Stimulated activated CD4-positive, alpha-beta T cell treated with anti-CD3 and anti-CD28 coated beads, Interleukin-15, amount 100 ng/mL, for 1 hour (primary cell): ENCODE measurements around the gene TACC2.

Experiments
- DNase-seq, 2 donors: peaks; one replicate each; pipeline ENCODE4 v3.0.0-alpha.2; 2020; ENCODE audit warnings: low read depth in 1 of 2, low spot score in 1 of 2

TACC2 gene

DNA sequence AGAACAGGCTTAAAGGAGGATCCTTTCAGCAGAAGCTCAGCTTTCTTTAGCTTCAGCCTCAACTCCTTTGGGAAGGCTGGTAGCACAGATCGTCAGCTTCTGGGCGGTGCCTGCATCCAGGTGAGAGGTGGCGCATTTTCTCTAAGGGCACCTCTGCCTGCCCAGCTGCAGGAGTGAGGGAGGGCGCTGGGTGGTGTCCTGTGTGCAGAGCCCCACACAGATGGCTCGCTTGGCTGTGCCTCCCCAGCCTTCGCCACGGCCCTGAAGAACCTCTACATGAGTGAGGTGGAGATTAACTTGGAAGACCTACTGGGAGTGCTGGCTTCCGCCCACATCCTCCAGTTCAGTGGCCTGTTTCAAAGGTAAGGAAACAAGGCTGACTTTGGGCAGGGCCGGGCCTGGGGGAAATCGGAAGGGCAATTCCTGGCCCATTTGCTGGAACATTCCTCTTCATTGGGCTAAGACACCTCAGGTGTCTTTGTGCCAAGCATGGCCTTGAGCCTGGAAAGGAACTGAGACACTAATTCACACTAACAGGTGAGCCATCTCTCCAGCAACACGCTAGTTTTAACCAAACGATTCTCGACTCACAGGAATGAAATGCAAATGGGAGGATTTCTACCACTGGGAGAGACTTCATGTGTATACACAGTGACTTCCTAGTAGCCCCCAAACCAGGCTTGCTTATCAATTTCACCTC is 302.0 kb downstream of the TACC2 start:
- DNase-seq: no peak

GRCh38 chr10:122291739-122292138 is 302.8 kb downstream of the TACC2 start:
- DNase-seq: no peak

- no peak for DNase-seq
Measured at GRCh38 chr10:122292376-122292775, 303.4 kb downstream of the TACC2 start.

DNA sequence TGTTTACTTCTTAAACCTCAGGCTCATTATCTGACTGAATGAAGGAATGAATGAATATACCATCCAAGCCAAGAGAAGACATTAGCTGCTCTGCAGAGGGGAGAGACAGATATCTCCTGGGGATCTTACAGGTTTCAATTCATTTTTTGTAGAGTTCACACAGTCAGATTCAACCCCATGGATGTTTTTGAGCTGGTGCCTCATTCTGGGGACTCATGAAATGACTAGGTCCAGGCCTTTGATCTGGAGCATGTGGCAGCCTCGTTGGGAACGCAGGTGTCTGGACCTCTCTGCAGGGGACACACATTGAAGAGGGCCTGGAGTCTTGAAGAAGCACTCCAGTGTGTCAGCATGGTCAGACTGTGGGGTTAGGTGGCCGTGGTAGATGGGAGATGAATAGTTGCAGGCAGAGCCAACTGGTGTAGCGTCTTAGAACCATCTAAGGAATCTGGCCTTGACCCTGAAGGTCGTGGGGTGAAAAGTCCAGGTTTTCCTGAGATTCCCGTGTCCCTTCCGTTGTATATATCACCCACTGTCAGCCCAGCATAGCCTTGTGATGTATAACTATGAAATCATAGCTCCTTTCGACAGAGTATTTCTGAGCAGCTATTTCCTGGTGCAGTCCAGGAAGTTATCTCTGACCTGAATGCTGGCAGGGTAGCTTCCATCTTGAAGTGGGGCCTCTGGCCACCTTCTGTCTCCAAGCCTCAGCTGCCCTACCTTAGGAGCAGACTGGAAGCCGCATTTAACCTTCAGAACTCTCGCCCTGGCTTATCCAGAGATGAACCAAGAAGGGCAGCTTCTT is 304.4 kb downstream of the TACC2 start:
- no peak for DNase-seq

DNA sequence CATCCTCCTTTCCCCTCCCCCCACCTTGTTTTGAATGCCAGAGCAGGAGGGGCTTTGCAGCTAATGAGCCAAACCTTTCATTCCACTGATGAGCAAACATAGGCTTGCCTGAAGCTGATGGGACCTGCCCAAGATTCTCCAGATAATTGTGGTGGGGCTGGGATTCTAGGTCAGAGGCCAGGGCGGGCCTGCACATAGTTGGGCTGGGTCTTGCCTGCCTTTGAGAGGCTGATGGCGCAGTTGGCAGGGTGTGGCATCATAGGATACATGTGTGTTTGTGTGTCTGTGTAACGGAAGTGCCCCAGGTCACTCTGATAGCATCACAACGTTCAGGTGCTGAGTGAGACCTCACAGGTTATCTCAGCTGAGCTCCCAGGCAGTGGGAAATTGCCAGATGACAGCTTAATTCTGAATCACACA is 305.0 kb downstream of the TACC2 start:
- no peak for DNase-seq

GRCh38 chr10:122294511-122295450 is 305.8 kb downstream of the TACC2 start:
- DNase-seq: no peak

DNA sequence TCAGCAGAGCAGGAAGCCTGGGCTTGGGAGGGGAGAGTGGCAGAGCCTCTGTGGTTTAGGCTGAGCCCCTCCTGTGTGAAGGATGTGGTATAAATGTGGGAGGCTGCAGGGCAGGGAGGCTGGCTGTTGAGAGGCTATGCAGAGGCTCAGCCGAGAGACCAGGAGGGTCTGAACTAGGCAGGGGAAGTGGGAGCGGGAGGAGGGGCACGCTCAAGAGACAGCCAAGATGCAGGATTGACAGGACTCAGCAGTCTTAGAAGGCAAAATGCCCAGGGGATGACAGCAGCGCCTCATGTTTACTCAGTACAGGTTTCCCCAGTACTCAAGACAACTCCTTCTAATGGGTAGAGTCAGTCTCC is 306.5 kb downstream of the TACC2 start:
- DNase-seq: no peak

DNA sequence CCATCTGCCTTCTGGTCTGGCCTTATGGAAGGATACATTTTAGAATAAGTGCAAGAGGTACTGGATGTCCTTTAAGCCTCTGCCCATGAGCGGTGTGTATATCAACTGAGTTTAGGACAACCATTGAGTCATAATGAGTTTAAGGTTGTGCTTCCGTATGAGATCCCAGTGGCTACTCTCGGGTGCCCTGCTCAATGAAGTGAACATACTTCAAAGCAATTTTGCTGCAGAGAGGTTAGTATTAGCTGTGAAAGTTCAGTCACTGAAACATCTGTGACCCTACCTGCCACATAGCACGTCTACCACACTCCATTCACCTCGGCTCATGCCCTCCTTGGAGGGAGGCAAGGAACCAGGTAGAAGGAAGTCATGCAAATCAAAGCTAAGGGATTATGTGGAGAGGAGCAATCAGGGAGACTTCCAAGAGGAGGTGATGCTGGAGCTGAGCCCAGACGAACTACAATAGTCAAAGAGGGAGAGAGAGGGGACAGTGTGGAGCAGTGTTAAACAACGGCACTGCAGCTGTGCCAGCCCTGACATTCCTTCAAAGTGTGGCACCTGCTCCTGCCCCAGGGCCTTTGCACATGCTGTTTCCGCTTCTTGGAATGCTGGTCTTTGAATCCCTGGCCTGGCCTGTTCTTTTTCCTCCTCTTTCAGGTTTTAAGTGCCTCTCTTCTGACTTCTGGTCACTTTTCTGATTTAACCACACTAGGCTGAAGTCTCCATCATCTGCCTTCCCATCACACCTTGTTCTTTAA is 307.6 kb downstream of the TACC2 start:
- DNase-seq: no peak

GRCh38 chr10:122297583-122297982 is 308.6 kb downstream of the TACC2 start:
- no peak for DNase-seq

- DNase-seq: no peak
Measured at GRCh38 chr10:122298206-122298597, 309.2 kb downstream of the TACC2 start.

DNA sequence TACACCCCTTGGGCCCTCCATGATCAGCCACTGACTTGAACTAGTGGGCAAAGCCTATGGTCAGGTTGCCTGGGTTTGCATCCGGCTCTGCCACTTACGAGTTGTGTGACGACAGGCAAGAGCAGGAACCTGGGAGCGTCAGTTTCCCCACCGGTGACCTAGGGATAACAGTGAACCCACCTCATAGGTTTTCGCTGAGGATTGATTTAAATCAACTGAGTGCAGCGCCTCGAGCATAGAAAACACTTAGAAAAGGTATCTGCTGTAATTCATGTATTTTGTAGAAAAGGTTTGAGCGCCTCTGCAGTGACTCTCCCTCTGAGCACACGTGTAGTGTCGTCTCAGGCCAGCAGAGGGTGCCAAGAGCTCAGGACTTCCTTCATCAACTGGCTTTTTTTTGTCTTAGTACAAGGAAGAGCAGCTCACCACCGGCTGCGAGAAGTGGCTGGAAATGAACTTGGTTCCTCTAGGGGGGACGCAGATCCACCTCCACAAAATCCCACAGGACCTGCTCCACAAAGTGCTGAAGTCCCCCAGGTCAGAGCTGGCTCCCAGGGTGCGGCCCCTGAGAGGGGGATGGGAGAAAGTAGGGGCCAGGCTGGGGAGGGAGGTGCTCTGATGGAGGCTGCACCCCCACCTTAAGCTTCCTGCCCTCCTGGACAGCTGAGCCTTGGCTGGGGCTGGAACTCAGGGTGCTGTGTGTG is 309.8 kb downstream of the TACC2 start:
- DNase-seq: peak; percentile 15 to 41

GRCh38 chr10:122299423-122300075 is 310.6 kb downstream of the TACC2 start:
- no peak for DNase-seq

DNA sequence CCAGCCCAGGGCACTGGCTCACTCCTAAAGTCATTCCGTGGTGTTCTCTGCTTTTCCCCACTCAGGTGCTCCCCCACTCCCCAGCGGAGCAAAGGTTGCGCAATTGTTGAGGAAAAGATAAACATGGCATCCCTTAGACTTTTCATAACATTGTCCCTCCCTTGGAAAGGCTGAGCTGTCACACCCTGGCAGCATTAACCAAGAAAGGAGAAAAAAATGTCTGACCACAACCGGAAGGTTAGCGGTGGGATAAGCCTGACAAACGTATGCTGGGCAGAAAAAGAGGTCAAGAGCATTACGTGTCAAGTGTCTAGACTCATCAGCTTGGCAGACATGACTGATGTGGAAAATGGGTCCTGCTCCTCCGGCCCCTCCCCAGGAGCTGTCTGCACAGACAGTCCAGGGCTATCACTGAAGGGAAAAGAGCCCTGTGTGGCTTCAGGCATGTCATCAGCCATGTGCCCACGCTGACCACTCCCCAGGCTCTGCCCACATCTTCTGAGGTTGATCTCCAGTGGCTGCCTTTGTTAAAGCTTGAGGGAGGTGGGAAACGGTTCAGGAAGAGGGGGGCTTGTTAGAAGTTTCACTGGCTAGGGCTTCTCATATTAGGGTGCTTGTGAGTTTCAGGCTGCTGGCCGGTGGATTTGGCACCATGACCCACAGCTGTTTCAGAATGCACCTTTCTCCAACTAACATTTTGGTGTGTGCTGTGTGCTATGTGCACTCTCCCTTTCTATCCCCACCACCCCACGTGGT is 312.3 kb downstream of the TACC2 start:
- no peak for DNase-seq

- DNase-seq: no peak
Measured at GRCh38 chr10:122301811-122302115, 312.8 kb downstream of the TACC2 start.

GRCh38 chr10:122302315-122302714 is 313.4 kb downstream of the TACC2 start:
- DNase-seq: no peak

GRCh38 chr10:122303271-122304053 is 314.5 kb downstream of the TACC2 start:
- no peak for DNase-seq
